Neural cell (in vitro differentiated cells): ENCODE measurements around the gene SH3RF2. TPM values are rescaled to one million over a fixed set of nuclear protein-coding genes. Genes with fewer than 3 reads are reported as not detected.
"Not testable (repeated sequence)": the region's sequence is repeated elsewhere in the genome, so short reads cannot be mapped to it uniquely, and the experiment has no call there.

Experiments used
- H2AFZ ChIP-seq: fragments of 200-600, 300-800 bp; sonication (generic), shearing (Covaris generic); 2 replicates; pipeline ENCODE4 v1.6.0; 2014; ENCODE audit warnings: low read depth, mild to moderate bottlenecking, antibody characterized with exemption, low read length, moderate library complexity
- H3F3A ChIP-seq: fragments of 200-600 bp; shearing (Covaris generic); 2 replicates; pipeline ENCODE4 v1.6.1; 2016; ENCODE audit warnings: mild to moderate bottlenecking, moderate library complexity, mixed read lengths, antibody characterized with exemption, low read length; ENCODE audit not compliant: insufficient read depth, poor library complexity, severe bottlenecking
- H3K27ac ChIP-seq: fragments of 200-600, 300-800 bp; sonication (generic), shearing (Covaris generic); 2 replicates; pipeline ENCODE4 v1.5.1; 2014; ENCODE audit warnings: mild to moderate bottlenecking, low read length, moderate library complexity
- H3K27me3 ChIP-seq: fragments of 300-800, 200-600 bp; sonication (generic), shearing (Covaris generic); 2 replicates; pipeline ENCODE4 v1.6.0; 2014; ENCODE audit warnings: mild to moderate bottlenecking, low read depth, low read length, moderate library complexity; ENCODE audit not compliant: insufficient read depth
- H3K36me3 ChIP-seq: fragments of 300-800, 200-600 bp; sonication (generic), shearing (Covaris generic); 2 replicates; pipeline ENCODE4 v1.5.1; 2014; ENCODE audit warnings: mild to moderate bottlenecking, antibody characterized with exemption, low read length, moderate library complexity; ENCODE audit not compliant: insufficient read depth
- H3K4me2 ChIP-seq: fragments of 300-800, 200-600 bp; sonication (generic), shearing (Covaris generic); 2 replicates; pipeline ENCODE4 v1.6.0; 2014; ENCODE audit warnings: mild to moderate bottlenecking, low read length
- H3K4me3 ChIP-seq: fragments of 300-800, 200-600 bp; sonication (generic), shearing (Covaris generic); 2 replicates; pipeline ENCODE4 v1.5.1; 2014; ENCODE audit warnings: mild to moderate bottlenecking, low read length, moderate library complexity
- H3K79me2 ChIP-seq: fragments of 200-600 bp; shearing (Covaris generic); replicated peaks from 2 replicates; pipeline ENCODE4 v1.6.0; 2014; ENCODE audit warnings: mild to moderate bottlenecking, low read length, moderate library complexity; ENCODE audit not compliant: insufficient read depth
- H3K9ac ChIP-seq: fragments of 300-800, 200-600 bp; sonication (generic), shearing (Covaris generic); 2 replicates; pipeline ENCODE4 v1.6.1; 2016; ENCODE audit warnings: mild to moderate bottlenecking, low read length, mixed read lengths
- H3K9me2 ChIP-seq: fragments of 200-600 bp; shearing (Covaris generic); 2 replicates; pipeline ENCODE4 v1.6.1; 2016; ENCODE audit warnings: mild to moderate bottlenecking, low read length, mixed read lengths; ENCODE audit not compliant: insufficient read depth
- H3K9me3 ChIP-seq: fragments of 200-600, 300-800 bp; sonication (generic), shearing (Covaris generic); 2 replicates; pipeline ENCODE4 v1.6.1; 2016; ENCODE audit warnings: mild to moderate bottlenecking, mixed run types, low read length, moderate library complexity, mixed read lengths
- H4K20me1 ChIP-seq: fragments of 200-600 bp; shearing (Covaris generic); 2 replicates; pipeline ENCODE4 v1.6.1; 2016; ENCODE audit warnings: mild to moderate bottlenecking, mixed run types; ENCODE audit not compliant: insufficient read depth
- EP300 ChIP-seq: fragments of 450-650 bp; conservative IDR thresholded peaks from 2 replicates; pipeline ENCODE4 v1.6.1; 2014; ENCODE audit warnings: antibody characterized with exemption, mild to moderate bottlenecking, moderate library complexity; ENCODE audit not compliant: poor library complexity, severe bottlenecking
- EZH2 ChIP-seq: fragments of 200-600, 300-800 bp; shearing (Covaris generic), sonication (generic); IDR thresholded peaks from 2 replicates; pipeline ENCODE4 v1.6.1; 2014; ENCODE audit warnings: antibody characterized with exemption, low read length, borderline replicate concordance, mild to moderate bottlenecking; ENCODE audit not compliant: insufficient read depth, poor library complexity, severe bottlenecking
- MXI1 ChIP-seq: fragments of 450-650 bp; conservative IDR thresholded peaks from 2 replicates; pipeline ENCODE4 v1.6.1; 2014; ENCODE audit warnings: antibody characterized with exemption, mild to moderate bottlenecking; ENCODE audit not compliant: poor library complexity, severe bottlenecking
- POLR2AphosphoS5 ChIP-seq: IDR thresholded peaks from 2 replicates; pipeline ENCODE4 v1.6.1; 2012
- RAD21 ChIP-seq: fragments of 450-650 bp; conservative IDR thresholded peaks from 2 replicates; pipeline ENCODE4 v1.6.1; 2014; ENCODE audit warnings: antibody characterized with exemption, mild to moderate bottlenecking, moderate library complexity
- SMC3 ChIP-seq: fragments of 450-650 bp; conservative IDR thresholded peaks from 2 replicates; pipeline ENCODE4 v1.6.1; 2014; ENCODE audit warnings: antibody characterized with exemption, mild to moderate bottlenecking, moderate library complexity; ENCODE audit not compliant: poor library complexity
- TAF1 ChIP-seq: IDR thresholded peaks from 2 replicates; pipeline ENCODE4 v1.6.1; 2012; ENCODE audit warnings: low read depth
- polyA plus RNA-seq: library from polyadenylated mRNA; depleted of rRNA; stranded (reverse); fragments of >200 nt; gene quantifications from 2 replicates; pipeline ENCODE4 v1.2.3, GENCODE V29; 2014
- TF ChIP-seq, protein P1 (sequence below): fragments of 450-650 bp; IDR thresholded peaks from 2 replicates; pipeline ENCODE4 v1.5.1; 2014; ENCODE audit warnings: antibody characterized with exemption, mild to moderate bottlenecking, moderate library complexity; ENCODE audit not compliant: poor library complexity, severe bottlenecking
- TF ChIP-seq, protein P2 (sequence below): IDR thresholded peaks from 2 replicates; pipeline ENCODE4 v1.6.1; 2012; ENCODE audit warnings: borderline replicate concordance

The SH3RF2 gene
- polyA plus RNA-seq, 1 donor from 2014 or later = not detected

DNA sequence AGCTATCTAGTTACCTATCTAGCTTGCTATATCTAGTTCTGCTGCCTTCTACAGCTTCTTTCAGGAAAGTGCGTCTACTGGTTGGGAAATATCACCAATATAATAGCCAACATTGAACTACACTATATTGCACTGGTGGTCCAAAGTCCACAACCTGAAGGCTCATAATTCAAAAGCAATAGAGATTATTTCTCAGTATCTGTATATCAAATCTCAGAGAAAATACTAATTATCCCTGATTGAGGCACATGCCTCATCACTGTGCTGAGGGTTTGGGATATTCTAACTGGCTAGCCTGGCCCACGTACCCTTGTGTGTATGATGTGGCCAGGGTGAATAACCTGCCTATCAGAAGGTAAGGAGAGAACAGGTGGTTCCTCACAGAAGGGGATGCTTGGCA, 53.8 kb downstream of the SH3RF2 start:
- H3K79me2 ChIP-seq = no peaks in the 10 kb centered on the region
- no peak overlapping the region for H3K9ac ChIP-seq
- H3K27ac ChIP-seq = no peak overlapping the region
- no peak overlapping the region for H3K4me2 ChIP-seq
- no peaks in the 10 kb centered on the region for H3K9me3 ChIP-seq
- H3K4me3 ChIP-seq = no peak overlapping the region
- no peaks in the 10 kb centered on the region for H3K27me3 ChIP-seq
- H2AFZ ChIP-seq = no peak overlapping the region
- H3F3A ChIP-seq = no peaks in the 10 kb centered on the region
- no peaks in the 10 kb centered on the region for H3K9me2 ChIP-seq
- TF ChIP-seq EP300 (no peak), POLR2AphosphoS5 (no peak), EZH2 (no peak), RAD21 (no peak), TAF1 (no peak), SMC3 (no peak), MXI1 (no peak)
- TF ChIP-seq, protein P1, sequence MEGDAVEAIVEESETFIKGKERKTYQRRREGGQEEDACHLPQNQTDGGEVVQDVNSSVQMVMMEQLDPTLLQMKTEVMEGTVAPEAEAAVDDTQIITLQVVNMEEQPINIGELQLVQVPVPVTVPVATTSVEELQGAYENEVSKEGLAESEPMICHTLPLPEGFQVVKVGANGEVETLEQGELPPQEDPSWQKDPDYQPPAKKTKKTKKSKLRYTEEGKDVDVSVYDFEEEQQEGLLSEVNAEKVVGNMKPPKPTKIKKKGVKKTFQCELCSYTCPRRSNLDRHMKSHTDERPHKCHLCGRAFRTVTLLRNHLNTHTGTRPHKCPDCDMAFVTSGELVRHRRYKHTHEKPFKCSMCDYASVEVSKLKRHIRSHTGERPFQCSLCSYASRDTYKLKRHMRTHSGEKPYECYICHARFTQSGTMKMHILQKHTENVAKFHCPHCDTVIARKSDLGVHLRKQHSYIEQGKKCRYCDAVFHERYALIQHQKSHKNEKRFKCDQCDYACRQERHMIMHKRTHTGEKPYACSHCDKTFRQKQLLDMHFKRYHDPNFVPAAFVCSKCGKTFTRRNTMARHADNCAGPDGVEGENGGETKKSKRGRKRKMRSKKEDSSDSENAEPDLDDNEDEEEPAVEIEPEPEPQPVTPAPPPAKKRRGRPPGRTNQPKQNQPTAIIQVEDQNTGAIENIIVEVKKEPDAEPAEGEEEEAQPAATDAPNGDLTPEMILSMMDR = no peak
- TF ChIP-seq, protein P2, sequence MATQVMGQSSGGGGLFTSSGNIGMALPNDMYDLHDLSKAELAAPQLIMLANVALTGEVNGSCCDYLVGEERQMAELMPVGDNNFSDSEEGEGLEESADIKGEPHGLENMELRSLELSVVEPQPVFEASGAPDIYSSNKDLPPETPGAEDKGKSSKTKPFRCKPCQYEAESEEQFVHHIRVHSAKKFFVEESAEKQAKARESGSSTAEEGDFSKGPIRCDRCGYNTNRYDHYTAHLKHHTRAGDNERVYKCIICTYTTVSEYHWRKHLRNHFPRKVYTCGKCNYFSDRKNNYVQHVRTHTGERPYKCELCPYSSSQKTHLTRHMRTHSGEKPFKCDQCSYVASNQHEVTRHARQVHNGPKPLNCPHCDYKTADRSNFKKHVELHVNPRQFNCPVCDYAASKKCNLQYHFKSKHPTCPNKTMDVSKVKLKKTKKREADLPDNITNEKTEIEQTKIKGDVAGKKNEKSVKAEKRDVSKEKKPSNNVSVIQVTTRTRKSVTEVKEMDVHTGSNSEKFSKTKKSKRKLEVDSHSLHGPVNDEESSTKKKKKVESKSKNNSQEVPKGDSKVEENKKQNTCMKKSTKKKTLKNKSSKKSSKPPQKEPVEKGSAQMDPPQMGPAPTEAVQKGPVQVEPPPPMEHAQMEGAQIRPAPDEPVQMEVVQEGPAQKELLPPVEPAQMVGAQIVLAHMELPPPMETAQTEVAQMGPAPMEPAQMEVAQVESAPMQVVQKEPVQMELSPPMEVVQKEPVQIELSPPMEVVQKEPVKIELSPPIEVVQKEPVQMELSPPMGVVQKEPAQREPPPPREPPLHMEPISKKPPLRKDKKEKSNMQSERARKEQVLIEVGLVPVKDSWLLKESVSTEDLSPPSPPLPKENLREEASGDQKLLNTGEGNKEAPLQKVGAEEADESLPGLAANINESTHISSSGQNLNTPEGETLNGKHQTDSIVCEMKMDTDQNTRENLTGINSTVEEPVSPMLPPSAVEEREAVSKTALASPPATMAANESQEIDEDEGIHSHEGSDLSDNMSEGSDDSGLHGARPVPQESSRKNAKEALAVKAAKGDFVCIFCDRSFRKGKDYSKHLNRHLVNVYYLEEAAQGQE = no peak
- H4K20me1 ChIP-seq = no peaks in the 10 kb centered on the region
- no peaks in the 10 kb centered on the region for H3K36me3 ChIP-seq

DNA sequence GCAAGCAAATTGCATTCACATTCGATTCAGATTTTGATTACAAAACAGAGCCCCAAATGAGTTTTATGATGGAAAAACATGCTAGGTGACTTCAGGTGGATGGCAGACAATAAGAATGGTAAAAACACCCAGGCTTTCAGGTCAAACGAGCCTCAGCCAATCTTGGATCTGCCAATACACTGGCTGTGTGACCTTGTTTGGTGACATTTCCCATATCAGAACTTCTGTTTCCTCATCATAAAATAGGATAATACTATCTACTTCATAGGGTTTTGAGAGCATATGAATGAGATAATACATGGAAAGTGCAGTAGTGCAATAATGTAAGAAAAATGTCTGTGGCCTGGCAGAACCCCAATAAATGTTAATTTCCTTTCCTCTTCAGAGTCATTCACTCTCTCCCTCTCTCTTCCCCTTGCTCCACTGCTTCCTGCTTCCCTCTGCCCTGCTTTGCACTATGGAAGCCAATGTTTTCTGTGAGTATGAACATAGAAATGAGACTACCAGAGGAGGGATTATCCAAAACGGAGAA, 54.7 kb downstream of the SH3RF2 start:
- no peaks in the 10 kb centered on the region for H3F3A ChIP-seq
- H3K9me3 ChIP-seq = no peaks in the 10 kb centered on the region
- H2AFZ ChIP-seq = no peak overlapping the region
- no peaks in the 10 kb centered on the region for H3K79me2 ChIP-seq
- H3K27ac ChIP-seq = no peak overlapping the region
- H4K20me1 ChIP-seq = no peaks in the 10 kb centered on the region
- no peak overlapping the region for H3K4me2 ChIP-seq
- no peaks in the 10 kb centered on the region for H3K27me3 ChIP-seq
- no peaks in the 10 kb centered on the region for H3K36me3 ChIP-seq
- no peaks in the 10 kb centered on the region for H3K9me2 ChIP-seq
- no peak overlapping the region for H3K9ac ChIP-seq
- no peak overlapping the region for H3K4me3 ChIP-seq
- TF ChIP-seq TAF1 (no peak), EZH2 (no peak), EP300 (no peak), MXI1 (no peak), SMC3 (no peak), RAD21 (no peak), POLR2AphosphoS5 (no peak)
- TF ChIP-seq, protein P1 = no peak
- TF ChIP-seq, protein P2 = no peak

DNA sequence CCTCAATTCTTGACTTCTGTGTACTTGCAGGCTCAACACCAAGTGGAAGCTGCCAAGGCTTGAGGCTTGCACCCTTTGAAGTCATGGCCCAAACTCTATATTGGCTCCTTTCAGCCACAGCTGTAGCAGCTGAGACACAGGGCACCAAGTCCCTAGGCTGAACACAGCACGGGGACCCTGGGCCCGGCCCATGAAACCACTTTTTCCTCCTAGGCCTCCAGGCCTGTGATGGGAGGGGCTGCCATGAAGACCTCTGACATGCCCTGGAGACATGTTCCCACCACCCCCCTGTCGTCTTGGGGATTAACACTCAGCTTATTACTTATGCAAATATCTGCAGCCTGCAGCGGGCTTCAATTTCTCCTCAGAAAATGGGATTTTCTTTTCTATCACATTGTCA, 57.2 kb downstream of the SH3RF2 start:
- H3K27ac ChIP-seq, H4K20me1 ChIP-seq, H3K9me2 ChIP-seq, H2AFZ ChIP-seq, H3K9ac ChIP-seq, H3F3A ChIP-seq, H3K79me2 ChIP-seq, H3K27me3 ChIP-seq, H3K36me3 ChIP-seq, H3K9me3 ChIP-seq, H3K4me3 ChIP-seq, H3K4me2 ChIP-seq: not testable (repeated sequence)
